D721Med (cell line): ENCODE data around the gene ST6GALNAC3.

Experiments used
- DNase-seq: peaks from one replicate; pipeline ENCODE4 v3.0.0; 2011; ENCODE audit warnings: low spot score; ENCODE audit not compliant: insufficient read length
- FAIRE-seq: peaks from 2 replicates; lab custom pipeline; 2011; peaks lifted over from hg19 to GRCh38; lab: Jason Lieb, UNC
- CTCF ChIP-seq: IDR thresholded peaks from 2 replicates; pipeline ENCODE4 v1.5.1; 2012; ENCODE audit warnings: mild to moderate bottlenecking, control low read depth; ENCODE audit not compliant: insufficient read depth; ENCODE audit errors: missing control alignments

ST6GALNAC3 gene

DNA sequence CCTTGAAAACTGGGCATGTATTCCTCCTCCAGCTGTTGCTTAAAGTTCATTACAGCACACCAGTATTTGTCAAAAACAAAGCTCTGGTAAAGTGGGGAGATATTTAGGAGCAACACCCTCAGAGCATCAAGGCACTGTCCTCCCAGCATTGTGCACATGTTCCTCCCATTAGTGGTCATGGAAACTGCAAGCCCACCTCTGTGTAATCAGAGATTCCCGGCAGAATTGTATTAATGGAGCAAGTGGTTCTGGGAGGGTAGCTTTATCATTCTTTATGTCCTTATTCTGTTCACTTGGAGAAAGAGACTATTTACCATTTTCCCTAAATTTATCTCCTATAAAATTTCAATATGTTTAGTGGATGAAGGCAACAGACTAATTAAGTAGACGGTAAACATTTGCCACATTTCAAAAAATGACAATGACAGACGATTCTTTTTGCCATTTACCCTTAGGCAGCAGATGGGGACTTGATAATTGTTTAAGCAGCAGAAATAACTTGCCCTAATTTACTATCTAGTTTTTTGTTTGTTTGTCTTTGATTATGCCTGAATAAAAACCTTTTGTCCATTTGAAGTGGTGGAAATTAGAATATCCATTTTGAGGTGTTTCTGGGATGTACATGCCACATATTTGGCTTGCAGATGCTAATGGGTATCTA, 503.1 kb downstream of the ST6GALNAC3 start:
- no peak for TF ChIP-seq CTCF
- FAIRE-seq = no peak
- no peak for DNase-seq

DNA sequence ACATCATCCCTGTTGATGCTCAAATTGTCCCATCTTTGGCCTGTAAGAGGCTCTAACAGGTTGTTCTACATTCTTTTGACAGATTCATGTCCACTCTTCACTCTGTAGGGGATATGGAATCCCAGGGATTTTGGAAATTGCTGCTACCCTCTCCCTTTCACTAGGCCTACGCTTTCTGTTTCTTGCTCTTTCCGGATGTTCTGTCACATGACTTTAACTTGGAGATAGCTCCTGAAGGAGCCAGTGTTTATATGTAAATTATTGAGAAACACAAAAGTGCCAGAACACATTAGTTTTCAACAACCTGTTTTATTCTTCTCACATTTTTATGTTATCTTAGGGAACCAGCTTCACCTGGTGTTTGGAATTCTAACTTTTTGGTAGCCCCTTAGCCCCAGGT, 505.7 kb downstream of the ST6GALNAC3 start:
- FAIRE-seq (no peak), DNase-seq (no peak)
- TF ChIP-seq CTCF = no peak

- no peak for DNase-seq
- FAIRE-seq = no peak
- TF ChIP-seq CTCF = no peak
Measured at GRCh38 chr1:76581712-76582111, 507.2 kb downstream of the ST6GALNAC3 start.

GRCh38 chr1:76583235-76583868, 508.8 kb downstream of the ST6GALNAC3 start:
- DNase-seq (no peak), FAIRE-seq (no peak)
- TF ChIP-seq CTCF = no peak

GRCh38 chr1:76583875-76584477, 509.4 kb downstream of the ST6GALNAC3 start:
- FAIRE-seq (no peak), DNase-seq (no peak)
- TF ChIP-seq CTCF = no peak

DNA sequence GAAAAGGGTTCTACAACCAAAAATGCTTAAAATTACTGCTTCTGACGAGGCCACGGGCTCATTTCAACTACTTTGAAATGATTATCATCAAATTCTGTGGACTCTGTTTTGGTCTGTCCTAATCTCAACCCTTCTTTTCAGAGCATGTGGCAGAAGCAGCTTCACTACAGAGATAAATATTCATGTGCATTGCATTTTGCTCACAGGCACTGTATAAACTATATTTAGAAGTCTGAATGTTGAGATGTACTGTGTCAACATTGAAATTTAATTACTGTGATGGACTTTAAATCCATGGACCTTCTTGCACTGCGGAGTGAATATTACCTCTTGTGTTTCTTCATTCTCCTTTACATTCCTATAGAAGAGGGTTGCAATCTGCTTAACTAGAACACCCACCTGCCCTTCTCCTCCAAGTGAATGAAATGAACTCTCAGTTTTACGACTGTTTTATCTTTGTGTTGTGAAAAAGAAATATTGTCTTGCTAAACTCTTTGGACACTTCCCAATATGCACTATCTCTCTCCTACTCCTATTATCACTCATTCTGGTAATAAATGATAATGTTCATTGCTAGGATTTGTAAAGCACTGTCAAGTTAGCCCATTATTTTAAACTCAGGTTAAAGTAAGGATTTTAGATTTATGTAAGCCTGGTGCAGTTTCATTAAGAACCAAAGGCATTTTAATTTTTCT, 511.6 kb downstream of the ST6GALNAC3 start:
- DNase-seq = no peak
- TF ChIP-seq CTCF = no peak

More for the DNA sequence above, 511.6 kb downstream of the ST6GALNAC3 start:
- no peak for FAIRE-seq
